ENCODE data around the gene PNPLA1.

Gene PNPLA1

DNA sequence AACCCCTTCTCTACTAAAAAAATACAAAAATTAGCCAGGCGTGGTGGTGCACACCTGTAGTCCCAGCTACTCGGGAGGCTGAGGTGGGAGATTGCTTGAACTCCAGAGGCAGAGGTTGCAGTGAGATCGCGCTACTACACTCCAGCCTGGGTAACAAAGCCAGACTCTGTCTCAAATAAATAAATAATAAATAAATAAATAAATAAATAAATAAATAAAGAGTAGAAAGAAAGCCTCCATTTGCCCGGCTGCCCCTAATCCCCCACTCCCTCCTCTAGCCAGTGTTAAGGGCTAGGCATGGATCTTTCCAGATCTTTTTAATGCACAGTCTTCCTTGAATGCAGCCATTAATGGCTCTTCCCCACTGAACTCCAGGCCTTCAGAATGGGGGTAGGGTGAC is 3.2 kb downstream of the PNPLA1 start:
- Histone ChIP-seq H3K4me3 (ENCODE audit: low read depth, low read length) (no peak overlapping the region), H3K27ac (ENCODE audit: extremely low read depth, low read depth, low read length) (no peak overlapping the region), H3K4me1 (ENCODE audit: control insufficient read depth, insufficient read depth, low read length) (no peaks in the 10 kb centered on the region), H3K36me3 (ENCODE audit: control insufficient read depth in 2 of 2, insufficient read depth in 1 of 2, low read length in 2 of 2) (no peaks in the 10 kb centered on the region), H3K9me3 (ENCODE audit: control insufficient read depth, insufficient read depth, low read depth, low read length) (no peaks in the 10 kb centered on the region)
- CTCF ChIA-PET, result no interaction called here
- POLR2A ChIA-PET, result no interaction called here
- TF ChIP-seq ZNF433 (tag by site-specific recombination; IDR thresholded peaks at IDR 0.05; ENCODE audit: low read depth) (0 out of 2 replicates have a peak, but pooled peaks have one; percentile 46), ZBTB6 (tag by site-specific recombination; IDR thresholded peaks at IDR 0.05) (no peak), ZNF510 (tag by site-specific recombination; IDR thresholded peaks at IDR 0.05; ENCODE audit: insufficient replicate concordance) (peak; percentile 17), ZNF140 (tag by site-specific recombination; IDR thresholded peaks at IDR 0.05) (peak; percentile 26; the same call in 1 of the 2 replicates), ZNF426 (tag by site-specific recombination; IDR thresholded peaks at IDR 0.05) (peak; percentile 63), GFI1B (tag by site-specific recombination; IDR thresholded peaks at IDR 0.05) (no peak), ZBTB11 (tag by site-specific recombination; conservative IDR thresholded peaks at IDR 0.05; ENCODE audit: low read depth) (peak; percentile 43; the same call in 1 of the 2 replicates), ZNF558 (tag by site-specific recombination; IDR thresholded peaks at IDR 0.05) (peak; percentile 56; the same call in 1 of the 2 replicates), ZNF623 (tag by site-specific recombination; IDR thresholded peaks at IDR 0.05) (peak; percentile 36; the same call in 1 of the 2 replicates), ZFP37 (tag by site-specific recombination; IDR thresholded peaks at IDR 0.05) (no peak), ZNF394 (tag by site-specific recombination; IDR thresholded peaks at IDR 0.05; ENCODE audit: borderline replicate concordance) (peak; percentile 71; the same call in 1 of the 2 replicates), ZNF555 (tag by site-specific recombination; conservative IDR thresholded peaks at IDR 0.05) (peak; percentile 32), ZBTB8A (tag by site-specific recombination; IDR thresholded peaks at IDR 0.05) (peak; percentile 42), GLI2 (tag by site-specific recombination; IDR thresholded peaks at IDR 0.05; ENCODE audit: borderline replicate concordance, low read depth) (no peak), ZNF518A (tag by site-specific recombination; conservative IDR thresholded peaks at IDR 0.05; ENCODE audit: low read depth) (peak; percentile 76)

Data from HEK293 (cell line).